Endothelial cell (in vitro differentiated cells): ENCODE measurements around the gene DNM1. TPM values are rescaled to one million over a fixed set of nuclear protein-coding genes. Genes with fewer than 3 reads are reported as not detected.
A peak's percentile ranks its signal among the peaks of the same experiment; 100 is the strongest.

Experiments used
- DNase-seq: peaks from one replicate; pipeline ENCODE4 v3.0.0; 2021; ENCODE audit warnings: low spot score
- H3K27ac Mint-ChIP-seq: one replicate; pipeline ENCODE4 v1.8.0; 2021; ENCODE audit warnings: mixed read lengths, inconsistent platforms; ENCODE audit not compliant: unreplicated experiment
- H3K27me3 Mint-ChIP-seq: one replicate; pipeline ENCODE4 v1.8.0; 2021; ENCODE audit warnings: mild to moderate bottlenecking, moderate library complexity, mixed read lengths, inconsistent platforms; ENCODE audit not compliant: unreplicated experiment
- H3K36me3 Mint-ChIP-seq: one replicate; pipeline ENCODE4 v1.8.0; 2021; ENCODE audit warnings: mild to moderate bottlenecking, low read depth, mixed read lengths, inconsistent platforms; ENCODE audit not compliant: unreplicated experiment
- H3K4me1 Mint-ChIP-seq: one replicate; pipeline ENCODE4 v1.8.0; 2021; ENCODE audit warnings: mild to moderate bottlenecking, mixed read lengths, inconsistent platforms; ENCODE audit not compliant: unreplicated experiment
- H3K4me3 Mint-ChIP-seq: one replicate; pipeline ENCODE4 v1.8.0; 2021; ENCODE audit warnings: mild to moderate bottlenecking, mixed read lengths, inconsistent platforms; ENCODE audit not compliant: unreplicated experiment
- H3K9me3 Mint-ChIP-seq: one replicate; pipeline ENCODE4 v1.8.0; 2021; ENCODE audit warnings: mixed read lengths, inconsistent platforms; ENCODE audit not compliant: unreplicated experiment
- CTCF ChIP-seq: fragments of 200-600 bp; sonication (generic); IDR thresholded peaks from one replicate; pipeline ENCODE4 v1.5.0; 2021; ENCODE audit warnings: antibody characterized with exemption; ENCODE audit not compliant: unreplicated experiment
- total RNA-seq: library from RNA; stranded (reverse); fragmentation: NEBNext Ultra II Directional; extraction: Animal tissue kit (Norgen Biotek cat#: 25700); gene quantifications from one replicate; pipeline ENCODE4 v1.2.1, GENCODE V29; 2021; ENCODE audit not compliant: unreplicated experiment

DNM1 gene
- total RNA-seq, 1 donor from 2014 or later = 8.0 TPM

GRCh38 chr9:128280084-128280622 lies 77.0 kb downstream of the DNM1 start:
- peaks cover 39% of the 10 kb centered on the region for H3K4me1 Mint-ChIP-seq
- peaks cover 13% of the 10 kb centered on the region for H3K27me3 Mint-ChIP-seq
- DNase-seq = no peak
- no peaks in the 10 kb centered on the region for H3K9me3 Mint-ChIP-seq
- TF ChIP-seq CTCF = no peak
- H3K36me3 Mint-ChIP-seq = peaks cover 8% of the 10 kb centered on the region
- peak overlapping the region; percentile 85 for H3K27ac Mint-ChIP-seq
- H3K4me3 Mint-ChIP-seq = peak overlapping the region; percentile 43

GRCh38 chr9:128282500-128282899 lies 79.3 kb downstream of the DNM1 start:
- Mint-ChIP-seq H3K27me3 (peaks cover 7% of the 10 kb centered on the region), H3K36me3 (peaks cover 9% of the 10 kb centered on the region), H3K27ac (no peak overlapping the region), H3K4me3 (no peak overlapping the region), H3K9me3 (no peaks in the 10 kb centered on the region), H3K4me1 (peaks cover 25% of the 10 kb centered on the region)
- TF ChIP-seq CTCF = no peak
- no peak for DNase-seq

GRCh38 chr9:128285033-128285784 lies 82.0 kb downstream of the DNM1 start:
- peaks cover 12% of the 10 kb centered on the region for H3K36me3 Mint-ChIP-seq
- peaks cover 4% of the 10 kb centered on the region for H3K27me3 Mint-ChIP-seq
- peaks cover 11% of the 10 kb centered on the region for H3K4me1 Mint-ChIP-seq
- H3K4me3 Mint-ChIP-seq = no peak overlapping the region
- H3K27ac Mint-ChIP-seq = no peak overlapping the region
- no peak for TF ChIP-seq CTCF
- H3K9me3 Mint-ChIP-seq = no peaks in the 10 kb centered on the region
- no peak for DNase-seq

GRCh38 chr9:128286440-128286839 lies 83.3 kb downstream of the DNM1 start:
- H3K4me1 Mint-ChIP-seq = peaks cover 6% of the 10 kb centered on the region
- peaks cover 9% of the 10 kb centered on the region for H3K36me3 Mint-ChIP-seq
- no peak overlapping the region for H3K4me3 Mint-ChIP-seq
- H3K27me3 Mint-ChIP-seq = peaks cover 2% of the 10 kb centered on the region
- H3K9me3 Mint-ChIP-seq = no peaks in the 10 kb centered on the region
- DNase-seq = no peak
- no peak for TF ChIP-seq CTCF
- H3K27ac Mint-ChIP-seq = no peak overlapping the region
